RWPE2 (cell line): ENCODE results near the gene ZNF24.

Experiments
- ATAC-seq: fragments of 200-7000 bp; cut with Tn5 transposase; 3 replicates; pipeline ENCODE4 v1.9.1; 2021; ENCODE audit warnings: low read depth
- DNase-seq: peaks from one replicate; pipeline ENCODE4 v3.0.0-alpha.2; 2020; ENCODE audit warnings: low spot score
- H3K27ac ChIP-seq: fragments of 450-650 bp; 2 replicates; pipeline ENCODE4 v1.5.1; 2017; ENCODE audit warnings: mild to moderate bottlenecking; ENCODE audit not compliant: poor library complexity, severe bottlenecking
- H3K27me3 ChIP-seq: fragments of 250-450 bp; sonication (Bioruptor Pico); 2 replicates; pipeline ENCODE4 v1.5.1; 2021; ENCODE audit warnings: mild to moderate bottlenecking, moderate library complexity; ENCODE audit not compliant: insufficient read depth, poor library complexity, severe bottlenecking
- H3K36me3 ChIP-seq: fragments of 250-450 bp; sonication (Bioruptor Pico); 2 replicates; pipeline ENCODE4 v1.5.1; 2020; ENCODE audit warnings: low read depth, mild to moderate bottlenecking, moderate library complexity
- H3K4me1 ChIP-seq: fragments of 250-450 bp; sonication (Bioruptor Pico); 2 replicates; pipeline ENCODE4 v1.5.1; 2021; ENCODE audit warnings: mild to moderate bottlenecking, moderate library complexity; ENCODE audit not compliant: insufficient read depth, poor library complexity, severe bottlenecking
- H3K4me3 ChIP-seq: fragments of 250-450 bp; sonication (Bioruptor Pico); 2 replicates; pipeline ENCODE4 v1.5.1; 2021; ENCODE audit warnings: mild to moderate bottlenecking, moderate library complexity; ENCODE audit not compliant: severe bottlenecking
- H3K9me3 ChIP-seq: fragments of 250-450 bp; sonication (Bioruptor Pico); 2 replicates; pipeline ENCODE4 v1.5.1; 2021; ENCODE audit warnings: mild to moderate bottlenecking, moderate library complexity; ENCODE audit not compliant: severe bottlenecking
- TF ChIP-seq, protein P1 (sequence below): fragments of 450-650 bp; IDR thresholded peaks from one replicate; pipeline ENCODE4 v1.5.1; 2017; ENCODE audit warnings: mild to moderate bottlenecking, moderate library complexity; ENCODE audit not compliant: poor library complexity, severe bottlenecking

Gene ZNF24

GRCh38 chr18:35306588-35307250 lies 37.5 kb downstream of the ZNF24 start:
- Histone ChIP-seq H3K9me3 (peaks cover 40% of the 10 kb centered on the region), H3K27me3 (no peaks in the 10 kb centered on the region), H3K36me3 (peaks cover 30% of the 10 kb centered on the region), H3K27ac (no peak overlapping the region), H3K4me1 (no peaks in the 10 kb centered on the region), H3K4me3 (no peak overlapping the region)
- ATAC-seq (no peak), DNase-seq (no peak)
- TF ChIP-seq, protein P1, sequence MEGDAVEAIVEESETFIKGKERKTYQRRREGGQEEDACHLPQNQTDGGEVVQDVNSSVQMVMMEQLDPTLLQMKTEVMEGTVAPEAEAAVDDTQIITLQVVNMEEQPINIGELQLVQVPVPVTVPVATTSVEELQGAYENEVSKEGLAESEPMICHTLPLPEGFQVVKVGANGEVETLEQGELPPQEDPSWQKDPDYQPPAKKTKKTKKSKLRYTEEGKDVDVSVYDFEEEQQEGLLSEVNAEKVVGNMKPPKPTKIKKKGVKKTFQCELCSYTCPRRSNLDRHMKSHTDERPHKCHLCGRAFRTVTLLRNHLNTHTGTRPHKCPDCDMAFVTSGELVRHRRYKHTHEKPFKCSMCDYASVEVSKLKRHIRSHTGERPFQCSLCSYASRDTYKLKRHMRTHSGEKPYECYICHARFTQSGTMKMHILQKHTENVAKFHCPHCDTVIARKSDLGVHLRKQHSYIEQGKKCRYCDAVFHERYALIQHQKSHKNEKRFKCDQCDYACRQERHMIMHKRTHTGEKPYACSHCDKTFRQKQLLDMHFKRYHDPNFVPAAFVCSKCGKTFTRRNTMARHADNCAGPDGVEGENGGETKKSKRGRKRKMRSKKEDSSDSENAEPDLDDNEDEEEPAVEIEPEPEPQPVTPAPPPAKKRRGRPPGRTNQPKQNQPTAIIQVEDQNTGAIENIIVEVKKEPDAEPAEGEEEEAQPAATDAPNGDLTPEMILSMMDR, result no peak

GRCh38 chr18:35303610-35304009 lies 40.6 kb downstream of the ZNF24 start:
- Histone ChIP-seq H3K27ac (no peak overlapping the region), H3K4me1 (no peaks in the 10 kb centered on the region), H3K27me3 (no peaks in the 10 kb centered on the region), H3K4me3 (no peak overlapping the region), H3K36me3 (peaks cover 51% of the 10 kb centered on the region), H3K9me3 (peaks cover 47% of the 10 kb centered on the region)
- TF ChIP-seq, protein P1, result no peak
- ATAC-seq (no peak), DNase-seq (no peak)

DNA sequence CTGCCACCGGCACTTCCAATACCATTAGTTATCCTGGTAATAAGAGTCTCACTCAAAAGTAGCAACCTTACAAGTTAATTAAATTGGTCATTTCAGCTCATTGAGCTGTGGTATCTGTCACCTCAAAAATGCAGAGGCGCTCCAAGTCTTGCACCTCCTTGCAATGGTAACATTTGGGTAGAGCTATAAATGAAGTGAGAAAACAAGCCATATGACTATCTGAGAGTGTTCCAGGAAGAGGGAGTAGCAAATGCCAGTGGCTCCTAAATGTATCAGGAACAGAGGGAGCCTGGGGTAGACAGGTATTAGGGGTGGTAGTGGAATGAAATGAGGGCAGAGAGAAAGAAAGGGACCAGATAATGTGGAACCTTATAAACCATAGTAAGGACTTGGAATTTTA lies 48.2 kb downstream of the ZNF24 start:
- DNase-seq (no peak), ATAC-seq (no peak)
- no peak overlapping the region for H3K4me3 ChIP-seq
- H3K9me3 ChIP-seq, result peaks cover 7% of the 10 kb centered on the region
- H3K27me3 ChIP-seq, result no peaks in the 10 kb centered on the region
- H3K27ac ChIP-seq, result no peak overlapping the region
- no peaks in the 10 kb centered on the region for H3K4me1 ChIP-seq
- TF ChIP-seq, protein P1, result no peak
- peaks cover 83% of the 10 kb centered on the region for H3K36me3 ChIP-seq

GRCh38 chr18:35291166-35291565 lies 53.1 kb downstream of the ZNF24 start:
- Histone ChIP-seq H3K4me1 (peaks cover 7% of the 10 kb centered on the region), H3K27me3 (no peaks in the 10 kb centered on the region), H3K4me3 (peak overlapping the region; percentile 61), H3K27ac (no peak overlapping the region), H3K9me3 (no peaks in the 10 kb centered on the region), H3K36me3 (peaks cover 41% of the 10 kb centered on the region)
- DNase-seq, result no peak
- TF ChIP-seq, protein P1, result no peak
- no peak for ATAC-seq

DNA sequence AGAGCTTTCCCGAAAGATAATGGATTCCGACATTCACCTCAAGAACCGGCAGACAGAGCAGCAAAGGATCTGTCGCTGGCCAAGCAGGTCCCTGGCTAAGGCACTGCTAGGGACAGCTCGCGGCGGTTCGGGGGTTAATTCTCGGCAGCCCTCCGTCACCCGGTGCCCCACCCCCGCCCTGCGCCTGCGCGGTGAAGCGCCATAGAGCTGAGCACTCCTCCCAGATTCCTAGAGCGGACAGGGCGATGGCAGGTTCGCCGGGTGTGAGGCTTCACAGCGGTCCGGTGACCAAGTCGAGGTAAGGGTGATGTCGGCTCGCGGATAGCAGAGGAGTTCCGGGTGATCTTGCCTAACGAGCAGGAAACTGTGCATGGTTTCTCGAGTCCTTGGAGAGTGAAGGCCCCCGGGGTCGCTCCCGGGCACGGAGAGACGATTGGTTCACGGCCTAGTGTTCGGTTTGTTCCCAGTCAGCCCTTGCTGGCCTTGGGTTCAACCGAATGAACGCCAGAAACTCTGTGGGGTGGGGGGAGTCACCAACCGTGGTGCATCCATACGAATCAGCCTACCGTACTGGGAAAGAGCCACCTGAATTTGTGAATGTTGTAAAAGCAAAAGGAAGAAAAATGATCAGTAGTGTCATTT lies 54.0 kb downstream of the ZNF24 start, which contains the start of gene ZSCAN30:
Gene ZSCAN30, minus strand, starts transcription at position 136 of the 642 bp plus-strand sequence. CDS start 25,877 bp downstream, outside the sequence.
- peak within 1 kb of the TSS; percentile 58 for H3K27ac ChIP-seq
- TF ChIP-seq, protein P1, result no peak

More for the DNA sequence above, 54.0 kb downstream of the ZNF24 start, which contains the start of gene ZSCAN30:
- peak within 1 kb of the TSS; percentile 61 for H3K4me3 ChIP-seq
- DNase-seq, result peak; percentile 90
- ATAC-seq, result peak; percentile 95
- H3K4me1 ChIP-seq, result peaks cover 7% of the 10 kb centered on the region
- H3K27me3 ChIP-seq, result no peaks in the 10 kb centered on the region
- H3K36me3 ChIP-seq, result peaks cover 32% of the 10 kb centered on the region
- no peaks in the 10 kb centered on the region for H3K9me3 ChIP-seq
